Heart left ventricle (tissue), 16 donors: Measurements from ENCODE around the gene IQGAP2. TPM values are rescaled to one million over a fixed set of nuclear protein-coding genes. Genes with fewer than 3 reads are reported as not detected.
A peak's percentile ranks its signal among the peaks of the same experiment; 100 is the strongest.

ENCODE experiments used
- ATAC-seq, 4 donors: fragments of 200-7000 bp; cut with Tn5 transposase; one replicate each; pipeline ENCODE4 v1.9.1; 2020 to 2022; ENCODE audit warnings: moderate library complexity in 4 of 4, mild to moderate bottlenecking in 3 of 4, moderate number of reproducible peaks in 1 of 4
- DNase-seq, 5 donors: peaks; one replicate each; pipeline ENCODE4 v3.0.0-alpha.2; 2020
- H3K27ac ChIP-seq, 12 donors: fragments of 200-600 bp; sonication (generic) in 4 of 12; one replicate each; pipeline versions ENCODE4 v1.5.0 to v1.8.0; 2016 to 2022; ENCODE audit warnings: mild to moderate bottlenecking in 2 of 12
- H3K27me3 ChIP-seq, 9 donors: fragments of 200-600 bp; sonication (generic) in 2 of 9; one replicate each; pipeline versions ENCODE4 v1.5.1 to v1.8.0; 2016 to 2022; ENCODE audit warnings: mild to moderate bottlenecking in 3 of 9
- H3K36me3 ChIP-seq, 9 donors: fragments of 200-600 bp; sonication (generic) in 2 of 9; one replicate each; pipeline versions ENCODE4 v1.5.0 to v1.8.0; 2018 to 2022; ENCODE audit warnings: mild to moderate bottlenecking in 2 of 9
- H3K4me1 ChIP-seq, 12 donors: fragments of 200-600 bp; sonication (generic) in 4 of 12; one replicate each; pipeline versions ENCODE4 v1.5.0 to v1.8.0; 2016 to 2022; ENCODE audit warnings: mild to moderate bottlenecking in 3 of 12
- H3K4me3 ChIP-seq, 12 donors: fragments of 200-600 bp; sonication (generic) in 4 of 12; one replicate each; pipeline versions ENCODE4 v1.5.0 to v1.8.0; 2017 to 2022; ENCODE audit warnings: mild to moderate bottlenecking in 9 of 12, moderate library complexity in 4 of 12
- H3K9me3 ChIP-seq, 12 donors: fragments of 200-600 bp; sonication (generic) in 4 of 12; one replicate each; pipeline versions ENCODE4 v1.5.0 to v1.8.0; 2016 to 2022; ENCODE audit warnings: mild to moderate bottlenecking in 1 of 12
- CTCF ChIP-seq, 12 donors: fragments of 200-600 bp; sonication (generic) in 4 of 12; IDR thresholded peaks; one replicate each; pipeline versions ENCODE4 v1.5.0 to v1.8.0; 2018 to 2022; ENCODE audit warnings: antibody characterized with exemption in 12 of 12, mild to moderate bottlenecking in 5 of 12
- POLR2A ChIP-seq, 2 donors: fragments of 450-650 bp; IDR thresholded peaks; one replicate each; pipeline ENCODE4 v1.6.1; 2017; ENCODE audit warnings: antibody characterized with exemption in 2 of 2, mild to moderate bottlenecking in 2 of 2, moderate library complexity in 2 of 2
- WGBS, 4 donors: extraction: QIAGEN DNeasy Blood & Tissue Kit in 2 of 4; methylation state at CpG; one replicate each; pipeline versions ENCODE4 v1.1.5 to v1.1.7; 2013 to 2018; 5-methylcytosine and 5-hydroxymethylcytosine counted together
- intact Hi-C, 10 donors: fragments of 100-400 bp; cut with DNase I; formaldehyde crosslinking; loops; one replicate each; pipeline versions ENCODE4 v1.11.1 to v1.14.2; 2022
- polyA plus RNA-seq, 2 donors: library from polyadenylated mRNA; stranded (reverse); fragments of 200-250 nt; gene quantifications; one replicate each; pipeline ENCODE4 v1.2.3, GENCODE V29; 2013
- total RNA-seq, 9 donors: library from RNA; depleted of rRNA in 2 of 9; stranded (reverse); fragments of >200 nt in 2 of 9; fragmentation: NEBNext Ultra II Directional in 3 of 9; extraction: Animal tissue kit (Norgen Biotek cat#: 25700) in 3 of 9; gene quantifications; one replicate each; pipeline versions ENCODE4 v1.1.0 to v1.2.4, GENCODE V29; 2016 to 2023
- donor health status: ischemic (EF 13 %, LVEDD 7.1; RV severe dilation, severe dysfunction).
- donor health status: healthy with polysubstance abuse.
- donor health status: DM: no; HTN: yes; CAD: no.
- donor health status: DM: no; HTN: no; CAD: no.
- donor health status: ischemic (EF 25% LVEDD 6.9; RV normal size, moderate dysfunction).
- donor health status: ischemic (EF 25% LVEDD 5.7; RV mildly dilated, moderate dysfunction).
- donor health status: healthy.
- donor health status: DM: yes; HTN: yes; CAD: no.
- donor health status: ischemic (EF 35%, LVEDD 5.7; RV mildly dilated, moderate dysfunction).
- donor health status: nonischemic (EF 11% LVEDD 7.7; RV severe dilation, severe dysfunction).
- donor health status: DM: yes; HTN: yes; CAD: no.
- donor health status: PGD.
- donor health status: ischemic (EF 29% LVEDD 5.4; RV normal size, mild dysfunction).
- donor health status: nonischemic (EF 23%, LVEDD 6.1; RV moderate dilation, normal function).

The IQGAP2 gene
- total and polyA plus RNA-seq, 11 donors = 1.7 to 35.4 (median 6.1) TPM

GRCh38 chr5:76715486-76715735 is 312.3 kb downstream of the IQGAP2 start:
- intact Hi-C loops = loop anchor here in 4 of 10 donors (5.0 to 10.0 kb wide), 4 partner anchors 33 to 319 kb away; partner anchors contain the start of gene AGGF1 (in 1 of the 4)
- H3K4me1 ChIP-seq = peaks cover 0 to 57% (median 14%) of the 10 kb centered on the region in 12 donors
- H3K9me3 ChIP-seq = no peaks in the 10 kb centered on the region
- WGBS, 4 donors = 0 to 4% (median 1%) methylated on average over 11 to 14 of the region's 14 CpGs
- DNase-seq = no peak
- peak overlapping the region; percentile 20 to 92 (median 76) for H3K27ac ChIP-seq
- peaks cover 0 to 25% (median 0%) of the 10 kb centered on the region in 9 donors for H3K27me3 ChIP-seq
- ATAC-seq = no peak
- H3K4me3 ChIP-seq = peak overlapping the region; percentile 66 to 95 (median 83)
- H3K36me3 ChIP-seq = no peaks in the 10 kb centered on the region
- no peak for TF ChIP-seq POLR2A (IDR thresholded peaks at IDR 0.05)
- TF ChIP-seq CTCF (IDR thresholded peaks at IDR 0.05) = no peak

GRCh38 chr5:76715736-76716455 is 312.8 kb downstream of the IQGAP2 start, which contains the start of gene F2R:
Gene F2R, plus strand, starts transcription at chr5:76716126. Its CDS starts 182 bp downstream, at chr5:76716308.
- H3K27ac ChIP-seq = peak within 1 kb of the TSS; percentile 20 to 92 (median 76)
- intact Hi-C loops = loop anchor here in 5 of 10 donors (2.0 to 10.0 kb wide), 5 partner anchors 23 to 319 kb away; partner anchors contain the start of gene AGGF1 (in 1 of the 5)
- peak; percentile 40 to 89 (median 86) for ATAC-seq
- no peaks in the 10 kb centered on the region for H3K36me3 ChIP-seq
- H3K9me3 ChIP-seq = no peaks in the 10 kb centered on the region
- 1% methylated on average over 21 to 82 of the region's 82 CpGs for WGBS, 4 donors
- peaks cover 0 to 60% (median 19%) of the 10 kb centered on the region in 12 donors for H3K4me1 ChIP-seq
- peak; percentile 35 to 76 (median 58) for TF ChIP-seq CTCF (IDR thresholded peaks at IDR 0.05)
- TF ChIP-seq POLR2A (IDR thresholded peaks at IDR 0.05) = no peak
- peaks cover 0 to 25% (median 0%) of the 10 kb centered on the region in 9 donors for H3K27me3 ChIP-seq
- peak; percentile 65 to 82 (median 78) for DNase-seq
- H3K4me3 ChIP-seq = peak within 1 kb of the TSS; percentile 66 to 95 (median 83)

DNA sequence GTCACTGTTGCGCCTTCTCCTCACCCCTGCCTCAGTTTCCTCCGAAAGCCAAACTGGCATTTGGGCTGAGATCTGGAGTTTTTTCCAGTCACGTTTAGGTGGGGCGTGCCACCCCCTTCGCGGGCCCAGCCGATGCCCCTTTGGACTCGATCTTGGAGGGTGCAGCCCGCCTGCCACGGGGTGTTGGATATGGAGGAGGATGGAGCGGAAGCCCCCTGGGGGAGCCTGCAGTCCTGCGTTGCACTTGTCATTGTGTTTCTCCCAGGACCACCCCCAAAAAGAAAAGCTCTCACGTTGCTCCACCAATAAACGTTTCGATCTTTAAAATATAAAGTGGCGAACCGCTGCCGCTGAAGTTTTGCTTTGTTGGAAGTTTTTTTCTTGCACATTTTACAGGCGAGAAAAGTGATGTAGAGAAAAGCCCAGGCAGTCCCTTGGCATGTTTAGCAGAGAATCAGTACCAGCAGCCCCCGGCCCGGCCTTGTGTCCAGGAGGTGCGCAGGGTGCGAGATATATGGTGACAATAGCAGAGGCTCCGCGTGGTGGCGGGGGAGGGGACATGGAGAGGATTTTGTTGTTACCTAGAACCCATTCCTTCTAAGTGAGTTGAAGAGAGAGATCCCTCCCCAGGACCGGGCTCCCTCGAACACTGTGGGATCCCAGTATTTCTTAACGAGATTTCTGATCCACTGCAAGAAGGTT is 313.5 kb downstream of the IQGAP2 start:
- WGBS, 4 donors = 4 to 6% (median 5%) methylated on average over 22 to 29 of the region's 29 CpGs
- Histone ChIP-seq H3K4me3 (peak overlapping the region; percentile 66 to 95 (median 83)), H3K36me3 (no peaks in the 10 kb centered on the region), H3K4me1 (peaks cover 0 to 63% (median 21%) of the 10 kb centered on the region in 12 donors), H3K27ac (peak overlapping the region; percentile 20 to 92 (median 76)), H3K9me3 (no peaks in the 10 kb centered on the region), H3K27me3 (peaks cover 0 to 25% (median 0%) of the 10 kb centered on the region in 9 donors)
- TF ChIP-seq CTCF (IDR thresholded peaks at IDR 0.05) = no peak
- no peak for TF ChIP-seq POLR2A (IDR thresholded peaks at IDR 0.05)
- ATAC-seq = peak in 1 of 4 donors; percentile 23
- intact Hi-C loops = loop anchor here in 5 of 10 donors (2.0 to 10.0 kb wide), 5 partner anchors 22 to 318 kb away; partner anchors contain the start of gene AGGF1 (in 1 of the 5)
- DNase-seq = peak in 4 of 5 donors; percentile 24 to 37 (median 34)
